Measurements from ENCODE around the gene NTN5.

NTN5 gene

GRCh38 chr19:48624067-48624594 is 48.7 kb downstream of the NTN5 start:
- H3K9me3 Mint-ChIP-seq, result no peaks in the 10 kb centered on the region
- peaks cover 85% of the 10 kb centered on the region for H3K4me1 Mint-ChIP-seq
- DNase-seq (peak; percentile 98), ATAC-seq (peak; percentile 81)
- H3K4me3 Mint-ChIP-seq, result peak overlapping the region; percentile 92 to 94
- peak overlapping the region; percentile 95 to 96 for H3K27ac Mint-ChIP-seq
- no peaks in the 10 kb centered on the region for H3K27me3 Mint-ChIP-seq

DNA sequence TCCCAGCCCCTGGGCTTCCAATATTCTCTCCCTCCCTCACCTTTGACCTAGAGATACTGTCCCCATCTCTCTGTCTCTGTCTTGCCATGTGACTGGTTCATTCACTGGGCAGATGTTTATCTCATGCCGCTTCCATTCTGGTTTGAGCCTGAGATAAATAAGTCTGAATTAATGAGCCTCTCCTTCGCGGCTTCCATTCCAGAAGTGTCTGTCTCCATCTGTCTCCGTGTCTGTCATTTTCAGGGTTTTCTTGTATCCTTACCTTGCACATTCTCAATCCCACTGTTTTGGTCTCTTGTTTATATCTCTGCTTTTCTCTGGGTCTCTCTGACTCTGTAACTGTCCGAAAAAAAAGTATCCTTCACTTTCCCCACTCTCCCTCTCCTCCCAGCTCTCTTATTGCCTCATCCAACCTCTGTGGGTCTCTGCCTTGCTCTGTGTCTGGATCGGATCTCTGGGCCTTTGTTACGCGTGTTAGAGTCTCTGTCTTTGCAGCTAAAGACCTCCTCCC is 49.2 kb downstream of the NTN5 start:
- ATAC-seq (no peak), DNase-seq (no peak)
- H3K4me1 Mint-ChIP-seq, result peaks cover 83% of the 10 kb centered on the region
- H3K4me3 Mint-ChIP-seq, result peak overlapping the region; percentile 92 to 94
- no peaks in the 10 kb centered on the region for H3K9me3 Mint-ChIP-seq
- peak overlapping the region; percentile 95 to 96 for H3K27ac Mint-ChIP-seq
- no peaks in the 10 kb centered on the region for H3K27me3 Mint-ChIP-seq

- peak overlapping the region; percentile 98 to 100 for H3K27ac Mint-ChIP-seq
- H3K27me3 Mint-ChIP-seq, result no peaks in the 10 kb centered on the region
- no peak for ATAC-seq
- no peaks in the 10 kb centered on the region for H3K9me3 Mint-ChIP-seq
- H3K4me3 Mint-ChIP-seq, result peak overlapping the region; percentile 89 to 94
- H3K4me1 Mint-ChIP-seq, result peaks cover 83% of the 10 kb centered on the region
- no peak for DNase-seq
These were observed 52.9 kb downstream of the NTN5 start for GRCh38 chr19:48619692-48620585.

DNA sequence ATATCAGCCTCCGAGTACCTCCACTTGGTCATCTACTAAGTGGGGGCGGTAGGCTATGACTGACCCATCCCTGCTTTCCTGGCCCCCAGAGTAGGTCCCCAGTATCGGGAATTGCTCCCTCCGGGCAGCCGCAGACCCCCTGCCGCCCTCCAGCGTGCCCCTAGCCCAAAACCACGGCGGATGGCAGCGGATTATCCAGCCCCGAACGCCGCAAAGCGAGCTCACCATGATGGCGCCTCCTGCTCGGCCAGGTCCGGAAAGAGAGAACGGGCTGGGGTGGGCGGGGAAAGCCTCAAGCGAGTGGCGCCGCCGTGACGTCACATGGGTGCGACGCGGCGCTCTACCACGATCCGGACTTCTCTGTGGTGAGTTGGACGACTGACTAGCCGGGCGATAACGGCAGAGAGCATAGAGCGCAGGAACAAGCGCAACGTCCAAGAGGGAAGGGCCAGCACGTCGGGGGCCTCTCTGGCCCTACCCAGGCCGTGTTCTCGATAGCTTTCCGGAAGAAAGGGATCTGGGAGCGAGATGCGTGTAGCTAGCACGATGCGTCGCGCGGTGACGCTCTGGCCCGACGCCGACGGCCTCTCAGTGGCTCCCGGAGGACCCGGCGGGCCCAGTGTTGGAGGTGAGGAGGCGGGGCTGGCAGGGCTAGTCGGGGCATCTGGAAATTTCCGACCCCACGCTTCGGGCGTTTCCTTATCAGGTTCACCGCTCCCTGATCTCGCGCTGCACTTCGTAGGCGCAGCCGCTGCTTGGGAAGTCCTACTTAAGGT is 53.7 kb downstream of the NTN5 start, which contains the start of the genes RPL18 and SPHK2:
Gene RPL18 (minus strand): TSS at position 263 of the 776 bp plus-strand sequence. CDS start 35 bp downstream, at position 228.
Gene SPHK2 (plus strand): TSS at position 591 of the 776 bp plus-strand sequence. CDS start 1,009 bp downstream, outside the sequence.
- peak; percentile 96 to 99 for DNase-seq
- Mint-ChIP-seq H3K4me3 (peak within 1 kb of the TSS; percentile 89 to 94), H3K4me1 (peaks cover 81% of the 10 kb centered on the region), H3K27me3 (no peaks in the 10 kb centered on the region), H3K9me3 (no peaks in the 10 kb centered on the region), H3K27ac (peak within 1 kb of the TSS; percentile 98 to 100)
- peak; percentile 91 for ATAC-seq

- ATAC-seq, result no peak
- Mint-ChIP-seq H3K27me3 (no peaks in the 10 kb centered on the region), H3K27ac (peak overlapping the region; percentile 98 to 100), H3K4me1 (peaks cover 75% of the 10 kb centered on the region), H3K4me3 (peak overlapping the region; percentile 89 to 94), H3K9me3 (no peaks in the 10 kb centered on the region)
- DNase-seq, result no peak
These were observed 54.4 kb downstream of the NTN5 start for GRCh38 chr19:48618278-48618915.

- Mint-ChIP-seq H3K27ac (peak overlapping the region; percentile 98 to 100), H3K9me3 (no peaks in the 10 kb centered on the region), H3K4me3 (peak overlapping the region; percentile 89 to 94), H3K27me3 (no peaks in the 10 kb centered on the region), H3K4me1 (peaks cover 66% of the 10 kb centered on the region)
- no peak for ATAC-seq
- no peak for DNase-seq
These were observed 55.5 kb downstream of the NTN5 start for GRCh38 chr19:48617146-48617937.

DNA sequence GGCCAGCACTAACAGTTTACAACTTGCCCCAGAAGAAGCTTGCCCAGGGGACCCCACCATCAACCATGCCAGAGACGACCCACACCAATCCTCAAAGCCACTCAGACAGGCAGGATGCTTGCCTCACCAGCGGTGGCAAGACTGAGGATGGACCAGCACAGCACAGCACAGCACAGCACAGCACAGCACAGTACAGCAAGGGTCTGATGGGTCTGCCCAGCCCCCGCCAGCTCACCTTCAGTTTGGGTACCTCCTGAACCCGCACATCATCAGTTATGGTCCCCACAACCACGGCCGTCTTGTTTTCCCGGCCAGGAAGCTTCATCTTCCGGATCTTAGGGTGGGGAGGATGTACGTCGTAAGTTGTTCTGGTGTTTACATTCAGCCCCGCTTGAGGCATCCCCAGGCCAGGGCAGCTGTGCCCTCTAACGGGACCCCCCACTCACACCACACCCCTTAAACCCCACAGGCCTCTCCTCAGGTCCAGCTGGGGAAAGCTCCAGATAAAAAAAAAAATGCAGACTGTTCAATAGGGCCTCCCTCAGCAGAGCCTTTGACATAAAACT is 56.2 kb downstream of the NTN5 start:
- H3K9me3 Mint-ChIP-seq, result no peaks in the 10 kb centered on the region
- H3K4me3 Mint-ChIP-seq, result peak overlapping the region; percentile 89 to 94
- DNase-seq (no peak), ATAC-seq (no peak)
- H3K27me3 Mint-ChIP-seq, result no peaks in the 10 kb centered on the region
- peaks cover 60% of the 10 kb centered on the region for H3K4me1 Mint-ChIP-seq
- H3K27ac Mint-ChIP-seq, result peak overlapping the region; percentile 69 to 100

DNA sequence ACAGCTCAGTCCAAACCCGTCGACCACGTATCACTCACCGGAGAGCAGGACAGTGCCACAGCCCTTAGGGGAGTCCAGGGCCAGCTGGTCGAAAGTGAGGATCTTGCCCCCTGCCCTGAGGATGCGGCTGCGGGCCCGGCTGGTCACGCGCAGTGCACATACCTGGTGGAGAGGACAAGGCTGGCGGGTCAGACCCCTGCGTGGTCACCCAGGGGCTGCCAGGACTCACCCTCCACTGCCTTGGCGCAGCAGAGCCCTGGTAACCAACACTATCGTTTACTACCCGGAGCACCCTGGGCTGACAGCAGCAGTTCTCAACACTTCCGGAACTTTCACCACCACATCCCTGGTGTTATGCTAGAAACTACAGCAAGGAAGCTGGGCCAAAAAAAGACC is 56.8 kb downstream of the NTN5 start:
- peak overlapping the region; percentile 89 to 94 for H3K4me3 Mint-ChIP-seq
- no peaks in the 10 kb centered on the region for H3K27me3 Mint-ChIP-seq
- ATAC-seq (no peak), DNase-seq (no peak)
- H3K4me1 Mint-ChIP-seq, result peaks cover 55% of the 10 kb centered on the region
- H3K27ac Mint-ChIP-seq, result peak overlapping the region; percentile 69 to 100
- H3K9me3 Mint-ChIP-seq, result no peaks in the 10 kb centered on the region

GRCh38 chr19:48615231-48616040 is 57.4 kb downstream of the NTN5 start:
- Mint-ChIP-seq H3K27me3 (no peaks in the 10 kb centered on the region), H3K27ac (peak overlapping the region in 1 of 2 donors; percentile 100), H3K4me1 (peaks cover 54% of the 10 kb centered on the region), H3K4me3 (peak overlapping the region in 1 of 2 donors; percentile 89), H3K9me3 (no peaks in the 10 kb centered on the region)
- DNase-seq (no peak), ATAC-seq (no peak)

- DNase-seq (no peak), ATAC-seq (no peak)
- Mint-ChIP-seq H3K4me1 (peaks cover 47% of the 10 kb centered on the region), H3K27me3 (no peaks in the 10 kb centered on the region), H3K9me3 (no peaks in the 10 kb centered on the region), H3K4me3 (peak within 1 kb of the TSS in 1 of 2 donors; percentile 89), H3K27ac (peak within 1 kb of the TSS in 1 of 2 donors; percentile 100)
These were observed 58.2 kb downstream of the NTN5 start, which contains the start of gene FAM83E for GRCh38 chr19:48614436-48615230. Gene FAM83E, minus strand, starts transcription at chr19:48615076. Its CDS starts 1,704 bp downstream, at chr19:48613372.

DNA sequence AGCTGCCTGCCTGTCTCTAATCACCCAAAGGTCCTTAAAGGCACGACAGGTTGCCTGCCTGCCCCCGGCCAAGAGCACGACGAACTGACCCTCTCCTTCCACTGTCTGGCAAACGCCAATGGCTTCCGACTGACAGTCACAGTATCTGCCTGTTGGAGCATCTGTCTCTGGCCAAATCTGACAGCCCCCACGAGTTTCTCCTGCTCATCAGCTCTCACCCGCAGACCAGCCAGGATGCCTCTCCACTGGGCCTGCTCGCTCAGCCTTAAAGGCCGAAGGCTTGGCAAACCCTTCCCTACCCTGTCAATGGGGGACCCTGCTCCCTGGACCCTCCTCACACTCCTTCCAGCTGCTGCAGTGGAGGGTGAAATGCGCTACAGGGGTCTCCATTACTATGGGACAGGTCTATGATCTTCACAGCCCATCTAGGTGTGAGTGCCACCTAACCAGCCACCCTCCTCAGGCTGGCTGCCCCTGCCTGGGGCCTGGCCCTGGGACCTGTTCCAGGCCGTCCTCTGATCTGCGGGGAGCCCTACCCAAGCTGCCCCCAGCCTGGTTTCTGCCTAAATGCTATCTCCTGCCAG is 58.9 kb downstream of the NTN5 start:
- no peaks in the 10 kb centered on the region for H3K9me3 Mint-ChIP-seq
- no peak for DNase-seq
- H3K4me3 Mint-ChIP-seq, result peak overlapping the region in 1 of 2 donors; percentile 6
- ATAC-seq, result peak; percentile 0
- peak overlapping the region; percentile 25 to 95 for H3K27ac Mint-ChIP-seq
- H3K4me1 Mint-ChIP-seq, result peaks cover 49% of the 10 kb centered on the region
- H3K27me3 Mint-ChIP-seq, result no peaks in the 10 kb centered on the region

Measured in stimulated activated naive CD8-positive, alpha-beta T cell treated with anti-CD3 and anti-CD28 coated beads, Interleukin-15, amount 100 ng/mL, for 72 hours (primary cell).